Erythroblast (primary cell): ENCODE measurements around the gene TTC36.

Experiments
- GATA1 ChIP-seq: IDR thresholded peaks from 2 replicates; pipeline ENCODE4 v1.6.1; 2011; ENCODE audit warnings: low read depth, mild to moderate bottlenecking, control low read depth, low read length, moderate library complexity
- POLR2A ChIP-seq: IDR thresholded peaks from 2 replicates; pipeline ENCODE4 v1.6.1; 2011; ENCODE audit warnings: mild to moderate bottlenecking, low read length

- no peak for TF ChIP-seq POLR2A
- TF ChIP-seq GATA1 = no peak
Measured at GRCh38 chr11:118532852-118533768, 5.8 kb downstream of the TTC36 start.
